Neural cell (in vitro differentiated cells): ENCODE results near the gene MVD. TPM values are rescaled to one million over a fixed set of nuclear protein-coding genes. Genes with fewer than 3 reads are reported as not detected.

Source experiments
- H2AFZ ChIP-seq: fragments of 200-600, 300-800 bp; sonication (generic), shearing (Covaris generic); 2 replicates; pipeline ENCODE4 v1.6.0; 2014; ENCODE audit warnings: low read depth, mild to moderate bottlenecking, antibody characterized with exemption, low read length, moderate library complexity
- H3F3A ChIP-seq: fragments of 200-600 bp; shearing (Covaris generic); 2 replicates; pipeline ENCODE4 v1.6.1; 2016; ENCODE audit warnings: mild to moderate bottlenecking, moderate library complexity, mixed read lengths, antibody characterized with exemption, low read length; ENCODE audit not compliant: insufficient read depth, poor library complexity, severe bottlenecking
- H3K27ac ChIP-seq: fragments of 200-600, 300-800 bp; sonication (generic), shearing (Covaris generic); 2 replicates; pipeline ENCODE4 v1.5.1; 2014; ENCODE audit warnings: mild to moderate bottlenecking, low read length, moderate library complexity
- H3K27me3 ChIP-seq: fragments of 300-800, 200-600 bp; sonication (generic), shearing (Covaris generic); 2 replicates; pipeline ENCODE4 v1.6.0; 2014; ENCODE audit warnings: mild to moderate bottlenecking, low read depth, low read length, moderate library complexity; ENCODE audit not compliant: insufficient read depth
- H3K36me3 ChIP-seq: fragments of 300-800, 200-600 bp; sonication (generic), shearing (Covaris generic); 2 replicates; pipeline ENCODE4 v1.5.1; 2014; ENCODE audit warnings: mild to moderate bottlenecking, antibody characterized with exemption, low read length, moderate library complexity; ENCODE audit not compliant: insufficient read depth
- H3K4me2 ChIP-seq: fragments of 300-800, 200-600 bp; sonication (generic), shearing (Covaris generic); 2 replicates; pipeline ENCODE4 v1.6.0; 2014; ENCODE audit warnings: mild to moderate bottlenecking, low read length
- H3K4me3 ChIP-seq: fragments of 300-800, 200-600 bp; sonication (generic), shearing (Covaris generic); 2 replicates; pipeline ENCODE4 v1.5.1; 2014; ENCODE audit warnings: mild to moderate bottlenecking, low read length, moderate library complexity
- H3K79me2 ChIP-seq: fragments of 200-600 bp; shearing (Covaris generic); replicated peaks from 2 replicates; pipeline ENCODE4 v1.6.0; 2014; ENCODE audit warnings: mild to moderate bottlenecking, low read length, moderate library complexity; ENCODE audit not compliant: insufficient read depth
- H3K9ac ChIP-seq: fragments of 300-800, 200-600 bp; sonication (generic), shearing (Covaris generic); 2 replicates; pipeline ENCODE4 v1.6.1; 2016; ENCODE audit warnings: mild to moderate bottlenecking, low read length, mixed read lengths
- H3K9me2 ChIP-seq: fragments of 200-600 bp; shearing (Covaris generic); 2 replicates; pipeline ENCODE4 v1.6.1; 2016; ENCODE audit warnings: mild to moderate bottlenecking, low read length, mixed read lengths; ENCODE audit not compliant: insufficient read depth
- H3K9me3 ChIP-seq: fragments of 200-600, 300-800 bp; sonication (generic), shearing (Covaris generic); 2 replicates; pipeline ENCODE4 v1.6.1; 2016; ENCODE audit warnings: mild to moderate bottlenecking, mixed run types, low read length, moderate library complexity, mixed read lengths
- H4K20me1 ChIP-seq: fragments of 200-600 bp; shearing (Covaris generic); 2 replicates; pipeline ENCODE4 v1.6.1; 2016; ENCODE audit warnings: mild to moderate bottlenecking, mixed run types; ENCODE audit not compliant: insufficient read depth
- EP300 ChIP-seq: fragments of 450-650 bp; conservative IDR thresholded peaks from 2 replicates; pipeline ENCODE4 v1.6.1; 2014; ENCODE audit warnings: antibody characterized with exemption, mild to moderate bottlenecking, moderate library complexity; ENCODE audit not compliant: poor library complexity, severe bottlenecking
- EZH2 ChIP-seq: fragments of 200-600, 300-800 bp; shearing (Covaris generic), sonication (generic); IDR thresholded peaks from 2 replicates; pipeline ENCODE4 v1.6.1; 2014; ENCODE audit warnings: antibody characterized with exemption, low read length, borderline replicate concordance, mild to moderate bottlenecking; ENCODE audit not compliant: insufficient read depth, poor library complexity, severe bottlenecking
- MXI1 ChIP-seq: fragments of 450-650 bp; conservative IDR thresholded peaks from 2 replicates; pipeline ENCODE4 v1.6.1; 2014; ENCODE audit warnings: antibody characterized with exemption, mild to moderate bottlenecking; ENCODE audit not compliant: poor library complexity, severe bottlenecking
- POLR2AphosphoS5 ChIP-seq: IDR thresholded peaks from 2 replicates; pipeline ENCODE4 v1.6.1; 2012
- RAD21 ChIP-seq: fragments of 450-650 bp; conservative IDR thresholded peaks from 2 replicates; pipeline ENCODE4 v1.6.1; 2014; ENCODE audit warnings: antibody characterized with exemption, mild to moderate bottlenecking, moderate library complexity
- SMC3 ChIP-seq: fragments of 450-650 bp; conservative IDR thresholded peaks from 2 replicates; pipeline ENCODE4 v1.6.1; 2014; ENCODE audit warnings: antibody characterized with exemption, mild to moderate bottlenecking, moderate library complexity; ENCODE audit not compliant: poor library complexity
- TAF1 ChIP-seq: IDR thresholded peaks from 2 replicates; pipeline ENCODE4 v1.6.1; 2012; ENCODE audit warnings: low read depth
- polyA plus RNA-seq: library from polyadenylated mRNA; depleted of rRNA; stranded (reverse); fragments of >200 nt; gene quantifications from 2 replicates; pipeline ENCODE4 v1.2.3, GENCODE V29; 2014
- TF ChIP-seq, protein P1 (sequence below): fragments of 450-650 bp; IDR thresholded peaks from 2 replicates; pipeline ENCODE4 v1.5.1; 2014; ENCODE audit warnings: antibody characterized with exemption, mild to moderate bottlenecking, moderate library complexity; ENCODE audit not compliant: poor library complexity, severe bottlenecking
- TF ChIP-seq, protein P2 (sequence below): IDR thresholded peaks from 2 replicates; pipeline ENCODE4 v1.6.1; 2012; ENCODE audit warnings: borderline replicate concordance

The MVD gene
- polyA plus RNA-seq, 1 donor from 2014 or later, result 232 TPM

DNA sequence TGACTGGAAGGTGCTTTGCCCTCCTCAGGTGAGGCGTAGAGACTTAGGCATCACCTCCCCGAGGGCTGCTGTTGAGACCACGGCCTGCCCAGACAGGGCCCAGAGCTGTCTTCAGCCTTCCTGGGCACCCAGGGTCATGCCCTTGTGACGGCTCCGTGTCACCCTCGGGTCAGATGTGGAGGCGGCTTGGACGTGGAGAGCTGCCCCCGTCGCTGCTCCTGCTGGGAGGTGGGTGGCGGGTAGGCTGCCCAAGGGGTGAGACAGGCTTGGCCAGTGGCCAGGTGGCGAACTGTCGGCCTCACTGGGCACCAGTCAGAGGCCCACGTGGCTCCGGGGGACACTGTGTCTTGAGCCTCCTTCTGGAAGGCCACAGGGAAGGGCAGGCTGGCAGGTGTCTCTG, 32.3 kb upstream of the MVD start:
- no peaks in the 10 kb centered on the region for H3K9me3 ChIP-seq
- no peak overlapping the region for H3K9ac ChIP-seq
- no peak overlapping the region for H3K27ac ChIP-seq
- H3K27me3 ChIP-seq, result no peaks in the 10 kb centered on the region
- no peaks in the 10 kb centered on the region for H4K20me1 ChIP-seq
- H3K9me2 ChIP-seq, result no peaks in the 10 kb centered on the region
- TF ChIP-seq EP300 (no peak), SMC3 (no peak), RAD21 (no peak), EZH2 (no peak), MXI1 (no peak), TAF1 (no peak), POLR2AphosphoS5 (no peak)
- TF ChIP-seq, protein P1, sequence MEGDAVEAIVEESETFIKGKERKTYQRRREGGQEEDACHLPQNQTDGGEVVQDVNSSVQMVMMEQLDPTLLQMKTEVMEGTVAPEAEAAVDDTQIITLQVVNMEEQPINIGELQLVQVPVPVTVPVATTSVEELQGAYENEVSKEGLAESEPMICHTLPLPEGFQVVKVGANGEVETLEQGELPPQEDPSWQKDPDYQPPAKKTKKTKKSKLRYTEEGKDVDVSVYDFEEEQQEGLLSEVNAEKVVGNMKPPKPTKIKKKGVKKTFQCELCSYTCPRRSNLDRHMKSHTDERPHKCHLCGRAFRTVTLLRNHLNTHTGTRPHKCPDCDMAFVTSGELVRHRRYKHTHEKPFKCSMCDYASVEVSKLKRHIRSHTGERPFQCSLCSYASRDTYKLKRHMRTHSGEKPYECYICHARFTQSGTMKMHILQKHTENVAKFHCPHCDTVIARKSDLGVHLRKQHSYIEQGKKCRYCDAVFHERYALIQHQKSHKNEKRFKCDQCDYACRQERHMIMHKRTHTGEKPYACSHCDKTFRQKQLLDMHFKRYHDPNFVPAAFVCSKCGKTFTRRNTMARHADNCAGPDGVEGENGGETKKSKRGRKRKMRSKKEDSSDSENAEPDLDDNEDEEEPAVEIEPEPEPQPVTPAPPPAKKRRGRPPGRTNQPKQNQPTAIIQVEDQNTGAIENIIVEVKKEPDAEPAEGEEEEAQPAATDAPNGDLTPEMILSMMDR, result no peak
- TF ChIP-seq, protein P2, sequence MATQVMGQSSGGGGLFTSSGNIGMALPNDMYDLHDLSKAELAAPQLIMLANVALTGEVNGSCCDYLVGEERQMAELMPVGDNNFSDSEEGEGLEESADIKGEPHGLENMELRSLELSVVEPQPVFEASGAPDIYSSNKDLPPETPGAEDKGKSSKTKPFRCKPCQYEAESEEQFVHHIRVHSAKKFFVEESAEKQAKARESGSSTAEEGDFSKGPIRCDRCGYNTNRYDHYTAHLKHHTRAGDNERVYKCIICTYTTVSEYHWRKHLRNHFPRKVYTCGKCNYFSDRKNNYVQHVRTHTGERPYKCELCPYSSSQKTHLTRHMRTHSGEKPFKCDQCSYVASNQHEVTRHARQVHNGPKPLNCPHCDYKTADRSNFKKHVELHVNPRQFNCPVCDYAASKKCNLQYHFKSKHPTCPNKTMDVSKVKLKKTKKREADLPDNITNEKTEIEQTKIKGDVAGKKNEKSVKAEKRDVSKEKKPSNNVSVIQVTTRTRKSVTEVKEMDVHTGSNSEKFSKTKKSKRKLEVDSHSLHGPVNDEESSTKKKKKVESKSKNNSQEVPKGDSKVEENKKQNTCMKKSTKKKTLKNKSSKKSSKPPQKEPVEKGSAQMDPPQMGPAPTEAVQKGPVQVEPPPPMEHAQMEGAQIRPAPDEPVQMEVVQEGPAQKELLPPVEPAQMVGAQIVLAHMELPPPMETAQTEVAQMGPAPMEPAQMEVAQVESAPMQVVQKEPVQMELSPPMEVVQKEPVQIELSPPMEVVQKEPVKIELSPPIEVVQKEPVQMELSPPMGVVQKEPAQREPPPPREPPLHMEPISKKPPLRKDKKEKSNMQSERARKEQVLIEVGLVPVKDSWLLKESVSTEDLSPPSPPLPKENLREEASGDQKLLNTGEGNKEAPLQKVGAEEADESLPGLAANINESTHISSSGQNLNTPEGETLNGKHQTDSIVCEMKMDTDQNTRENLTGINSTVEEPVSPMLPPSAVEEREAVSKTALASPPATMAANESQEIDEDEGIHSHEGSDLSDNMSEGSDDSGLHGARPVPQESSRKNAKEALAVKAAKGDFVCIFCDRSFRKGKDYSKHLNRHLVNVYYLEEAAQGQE, result no peak
- H3K79me2 ChIP-seq, result no peaks in the 10 kb centered on the region
- H3F3A ChIP-seq, result no peaks in the 10 kb centered on the region
- H3K4me2 ChIP-seq, result no peak overlapping the region
- H3K4me3 ChIP-seq, result no peak overlapping the region
- no peak overlapping the region for H2AFZ ChIP-seq
- H3K36me3 ChIP-seq, result no peaks in the 10 kb centered on the region

DNA sequence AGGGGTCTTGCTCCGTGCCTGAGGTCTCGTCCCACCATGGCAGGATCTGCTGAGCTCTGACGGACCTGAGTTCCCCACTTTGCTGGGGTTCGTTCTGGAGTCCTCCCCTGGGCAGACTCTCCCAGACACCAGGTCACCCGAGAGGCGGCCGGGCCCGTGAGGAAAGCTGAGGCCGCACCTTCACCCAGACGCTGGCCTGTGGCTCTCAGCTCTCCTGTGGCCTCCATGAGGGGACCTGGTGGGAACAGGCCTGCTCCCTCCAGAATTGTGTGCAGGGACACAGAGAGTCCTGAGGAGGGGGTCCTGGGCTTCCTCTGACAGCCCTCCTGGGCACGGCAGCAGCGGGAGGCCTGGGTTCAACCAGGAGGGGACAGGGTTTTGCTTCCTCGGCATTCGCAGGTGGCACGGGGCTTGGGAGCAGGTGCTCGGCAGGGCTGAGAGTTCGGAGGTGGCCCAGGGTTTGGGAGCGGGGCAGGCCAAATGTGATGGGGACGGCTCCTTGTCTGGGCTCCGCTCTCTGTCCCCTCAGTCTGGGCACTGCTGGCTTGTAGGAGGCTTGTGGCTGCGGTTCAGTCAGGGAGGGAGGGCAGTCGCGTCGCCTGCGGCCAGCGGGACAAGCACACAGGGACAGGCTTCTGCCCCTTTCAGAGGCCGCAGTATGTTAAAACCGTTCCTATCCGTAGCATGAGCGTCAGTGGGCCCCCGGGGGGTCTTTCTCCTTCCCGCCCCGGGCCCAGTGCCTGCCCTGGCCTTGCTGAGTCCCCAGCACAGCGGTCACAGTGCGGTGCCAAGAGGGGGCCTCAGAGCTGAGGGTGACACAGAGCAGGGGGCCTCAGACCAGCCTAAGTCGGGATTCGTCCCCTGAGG, 31.6 kb upstream of the MVD start:
- Histone ChIP-seq H4K20me1 (no peaks in the 10 kb centered on the region), H3K36me3 (no peaks in the 10 kb centered on the region), H3F3A (no peaks in the 10 kb centered on the region), H3K27me3 (no peaks in the 10 kb centered on the region), H2AFZ (no peak overlapping the region), H3K9me2 (no peaks in the 10 kb centered on the region), H3K9me3 (no peaks in the 10 kb centered on the region), H3K79me2 (no peaks in the 10 kb centered on the region), H3K27ac (no peak overlapping the region), H3K4me3 (no peak overlapping the region), H3K9ac (no peak overlapping the region), H3K4me2 (no peak overlapping the region)
- TF ChIP-seq EZH2 (no peak), RAD21 (no peak), SMC3 (no peak), MXI1 (no peak), EP300 (no peak), TAF1 (no peak), POLR2AphosphoS5 (no peak)
- TF ChIP-seq, protein P1, result no peak
- TF ChIP-seq, protein P2, result no peak
